GM12878 (cell line): ENCODE results near the gene ZNF71. TPM values are rescaled to one million over a fixed set of nuclear protein-coding genes. Genes with fewer than 3 reads are reported as not detected.

Experiments used
- ATAC-seq: fragments of 200-7000 bp; cut with Tn5 transposase; 3 replicates; pipeline ENCODE4 v1.9.1; 2020; ENCODE audit warnings: mild to moderate bottlenecking, moderate library complexity
- BruUV-seq: library from RNA; stranded (reverse); fragments of 400-500 nt; replicated peaks from 2 replicates; lab custom pipeline; 2021; lab: Mats Ljungman, UMichigan
- CTCF ChIA-PET: fragments of 300-600 bp; sonication (Branson Sonifier 250); formaldehyde crosslinking; extraction: SDS; loops from one replicate; lab custom pipeline; 2021; ENCODE audit warnings: inconsistent platforms; lab: Yijun Ruan, JAX
- POLR2A ChIA-PET: fragments of 350-600 bp; formaldehyde crosslinking; extraction: SDS; loops from one replicate; lab custom pipeline; 2021; ENCODE audit warnings: inconsistent platforms; lab: Charles Lee
- RAD21 ChIA-PET: fragments of 300-600 bp; sonication (Branson Sonifier 250); formaldehyde crosslinking; loops from one replicate; lab custom pipeline; 2023; ENCODE audit warnings: antibody characterized with exemption; ENCODE audit not compliant: unreplicated experiment; lab: Charles Lee
- SMC1A ChIA-PET: fragments of 300-600 bp; sonication (Branson Sonifier 250); formaldehyde crosslinking; loops from one replicate; lab custom pipeline; 2023; ENCODE audit not compliant: unreplicated experiment, uncharacterized antibody; lab: Charles Lee
- DNase-seq: peaks from one replicate; pipeline ENCODE4 v3.0.0-alpha.2; 2011; ENCODE audit warnings: low read depth, low spot score
- FAIRE-seq: peaks from 3 replicates; lab custom pipeline; 2011; peaks lifted over from hg19 to GRCh38; lab: Jason Lieb, UNC
- H2AFZ ChIP-seq: 2 replicates; pipeline ENCODE4 v1.6.0; 2011; ENCODE audit warnings: low read depth, low read length, control low read depth; ENCODE audit not compliant: control insufficient read depth
- H3K27ac ChIP-seq: 2 replicates; pipeline ENCODE4 v1.5.1; 2011; ENCODE audit warnings: control low read depth; ENCODE audit not compliant: control insufficient read depth, insufficient read depth
- H3K27me3 ChIP-seq, 2 experiments: replicated peaks in 1 of 2; 2 replicates each; pipeline versions ENCODE4 v1.6.0 to v1.6.1; 2011; ENCODE audit warnings: low read length in 1 of 2; ENCODE audit not compliant: control insufficient read depth in 2 of 2, insufficient read depth in 2 of 2
- H3K36me3 ChIP-seq, 2 experiments: 2 replicates each; pipeline ENCODE4 v1.5.1; 2011; ENCODE audit warnings: low read length in 1 of 2; ENCODE audit not compliant: control insufficient read depth in 2 of 2, insufficient read depth in 2 of 2
- H3K4me1 ChIP-seq: 2 replicates; pipeline ENCODE4 v1.6.1; 2011; ENCODE audit warnings: mild to moderate bottlenecking, low read length, moderate library complexity, mixed read lengths; ENCODE audit not compliant: control insufficient read depth, insufficient read depth
- H3K4me2 ChIP-seq: 2 replicates; pipeline ENCODE4 v1.6.0; 2011; ENCODE audit warnings: control low read depth; ENCODE audit not compliant: control insufficient read depth, insufficient read depth
- H3K4me3 ChIP-seq: fragments of 200-600 bp; sonication (generic); 2 replicates; pipeline ENCODE4 v1.5.1; 2016
- H3K79me2 ChIP-seq: 2 replicates; pipeline ENCODE4 v1.6.0; 2011; ENCODE audit warnings: low read length; ENCODE audit not compliant: control insufficient read depth, insufficient read depth
- H3K9ac ChIP-seq: 2 replicates; pipeline ENCODE4 v1.8.0; 2011; ENCODE audit warnings: low read length, control low read depth, mixed read lengths; ENCODE audit not compliant: control insufficient read depth, insufficient read depth
- H3K9me3 ChIP-seq: replicated peaks from 3 replicates; pipeline ENCODE4 v1.5.1; 2011; ENCODE audit warnings: mild to moderate bottlenecking, low read length; ENCODE audit not compliant: control insufficient read depth, insufficient read depth
- H4K20me1 ChIP-seq: 2 replicates; pipeline ENCODE4 v1.6.0; 2011; ENCODE audit not compliant: control insufficient read depth, insufficient read depth
- DPF2 ChIP-seq: fragments of 450-650 bp; IDR thresholded peaks from 2 replicates; pipeline ENCODE4 v1.6.1; 2017; ENCODE audit warnings: mild to moderate bottlenecking
- EGR1 ChIP-seq, 2 experiments: IDR thresholded peaks; 1 replicate in 1 of 2; 2 replicates in 1 of 2; pipeline ENCODE4 v1.6.1; 2011 to 2012; ENCODE audit warnings: low read depth in 2 of 2, low read length in 2 of 2, borderline replicate concordance in 1 of 2, mild to moderate bottlenecking in 1 of 2, moderate library complexity in 1 of 2
- JUNB ChIP-seq: IDR thresholded peaks from 2 replicates; pipeline ENCODE4 v1.6.1; 2016; ENCODE audit warnings: antibody characterized with exemption, mild to moderate bottlenecking
- KAT2A ChIP-seq: conservative IDR thresholded peaks from 2 replicates; pipeline ENCODE4 v1.6.1; 2011; ENCODE audit warnings: low read depth, low read length; ENCODE audit not compliant: control insufficient read depth
- KLF5 ChIP-seq: fragments of 450-650 bp; IDR thresholded peaks from 2 replicates; pipeline ENCODE4 v1.6.1; 2014; ENCODE audit warnings: mild to moderate bottlenecking; ENCODE audit not compliant: partially characterized antibody
- MTA2 ChIP-seq: fragments of 450-650 bp; IDR thresholded peaks from 2 replicates; pipeline ENCODE4 v1.6.1; 2016; ENCODE audit warnings: low read depth, mild to moderate bottlenecking, moderate library complexity
- MTA3 ChIP-seq: IDR thresholded peaks from 2 replicates; pipeline ENCODE4 v1.6.1; 2012; ENCODE audit warnings: low read length, inconsistent platforms, borderline replicate concordance
- RBBP5 ChIP-seq: fragments of 200-600 bp; sonication (generic); conservative IDR thresholded peaks from 2 replicates; pipeline ENCODE4 v1.6.1; 2016
- RCOR1 ChIP-seq: conservative IDR thresholded peaks from 2 replicates; pipeline ENCODE4 v1.6.1; 2012; ENCODE audit warnings: low read depth, low read length, improper control_type of control experiment
- SMAD5 ChIP-seq: IDR thresholded peaks from 2 replicates; pipeline ENCODE4 v1.6.1; 2016; ENCODE audit warnings: antibody characterized with exemption, low read depth
- SUZ12 ChIP-seq: fragments of 200-600 bp; sonication (generic); IDR thresholded peaks from one replicate; pipeline ENCODE4 v1.6.1; 2018; ENCODE audit warnings: antibody characterized with exemption, mild to moderate bottlenecking; ENCODE audit not compliant: unreplicated experiment
- TAF1 ChIP-seq: IDR thresholded peaks from 2 replicates; pipeline ENCODE4 v1.6.1; 2011; ENCODE audit warnings: mild to moderate bottlenecking, low read depth, low read length, borderline replicate concordance
- TCF12 ChIP-seq: IDR thresholded peaks from 2 replicates; pipeline ENCODE4 v1.6.1; 2011; ENCODE audit warnings: low read depth, mild to moderate bottlenecking, low read length
- WRNIP1 ChIP-seq: IDR thresholded peaks from 2 replicates; pipeline ENCODE4 v1.6.1; 2011; ENCODE audit warnings: low read depth, low read length, improper control_type of control experiment, borderline replicate concordance
- WGBS: methylation state at CpG from one replicate; pipeline ENCODE4 v1.1.6; 2016; ENCODE audit warnings: low lambda C conversion rate; ENCODE audit not compliant: insufficient replicate concordance, insufficient coverage; ENCODE audit errors: missing lambda C conversion rate; 5-methylcytosine and 5-hydroxymethylcytosine counted together
- in situ Hi-C: fragments of 300-500 bp; cut with MboI; formaldehyde crosslinking; loops from 9 replicates; pipeline ENCODE4 v1.14.3; 2018; ENCODE audit warnings: mixed read lengths
- intact Hi-C: fragments of 100-400 bp; cut with micrococcal nuclease; formaldehyde crosslinking; loops from one replicate; pipeline ENCODE4 v1.14.2; 2022; ENCODE audit not compliant: unreplicated experiment
- polyA plus RNA-seq, 11 experiments: library from polyadenylated mRNA; depleted of rRNA in 4 of 11; unstranded in 6 of 11; stranded (reverse) in 5 of 11; fragments of >200 nt; fragmentation: Nextera tagmentation in 4 of 11; fragmentation: Illumina TruSeq in 1 of 11; extraction: Ambion mirVana in 4 of 11; extraction: Trizol in 1 of 11; gene quantifications; 1 replicate in 1 of 11; 2 replicates in 10 of 11; pipeline versions ENCODE4 v1.2.1 to v1.2.3, GENCODE V29; 2011 to 2016; ENCODE audit warnings: inconsistent platforms in 2 of 11, missing spikeins in 2 of 11, low read depth in 1 of 11
- total RNA-seq, 4 experiments: library from RNA; depleted of rRNA in 3 of 4; stranded (reverse); fragments of >200 nt in 3 of 4; fragmentation: Illumina TruSeq in 1 of 4; extraction: Trizol in 1 of 4; gene quantifications; 2 replicates each; pipeline versions ENCODE4 v1.2.1 to v1.2.3, GENCODE V29; 2013 to 2021

Gene ZNF71
- total and polyA plus RNA-seq, 10 of the 15 experiments (the other 5 are each of a cell fraction or from before 2014, with no cell fraction given), result 0.48 to 5.7 (median 3.5) TPM

DNA sequence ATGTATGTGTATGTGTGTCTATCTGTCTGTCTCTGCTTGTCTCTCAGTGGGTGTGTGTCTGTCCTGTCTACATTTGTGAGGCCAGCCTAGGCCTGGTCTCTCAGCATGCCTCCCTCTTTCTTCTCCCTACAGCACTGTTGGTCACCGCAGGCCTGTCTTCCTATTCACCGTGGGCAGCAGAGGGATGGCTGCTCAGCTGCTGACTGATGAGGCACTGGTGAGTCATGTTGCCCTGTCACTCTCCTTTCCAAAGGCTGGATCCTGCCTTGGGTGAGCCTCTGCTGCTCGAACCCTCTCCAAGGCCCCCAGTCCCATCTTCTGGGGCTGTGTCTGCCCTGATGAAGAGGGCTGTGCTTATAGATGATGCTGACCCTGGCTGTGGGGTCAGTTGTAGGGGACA lies 6.3 kb downstream of the ZNF71 start:
- Histone ChIP-seq H3K27me3 (no peaks in the 10 kb centered on the region), H3K9me3 (peaks cover 3% of the 10 kb centered on the region; the same call in 1 of the 3 replicates), H3K36me3 (no peaks in the 10 kb centered on the region), H3K4me1 (no peaks in the 10 kb centered on the region), H3K4me2 (no peak overlapping the region), H3K9ac (no peak overlapping the region), H3K79me2 (no peaks in the 10 kb centered on the region; the same call in 1 of the 2 replicates), H3K4me3 (no peak overlapping the region), H3K27ac (no peak overlapping the region), H4K20me1 (no peaks in the 10 kb centered on the region), H2AFZ (no peak overlapping the region)
- POLR2A ChIA-PET, result interaction anchor here (0.6 kb wide), 1 partner anchor 19 kb away, joined by 10 read pairs; no protein-coding TSS in a partner anchor
- ATAC-seq (no peak), DNase-seq (no peak), FAIRE-seq (no peak)
- CTCF ChIA-PET, result no interaction called here
- SMC1A ChIA-PET, result no interaction called here
- RAD21 ChIA-PET, result no interaction called here
- WGBS, result 74% methylated on average over 3 of the region's 3 CpGs
- in situ Hi-C loops, result no loop called here
- no peak for TF ChIP-seq EGR1 (IDR thresholded peaks at IDR 0.05; ENCODE audit: borderline replicate concordance in 1 of 2, low read depth in 2 of 2, low read length in 2 of 2)
- TF ChIP-seq KAT2A, result no peak
- no peak for TF ChIP-seq DPF2
- no peak for TF ChIP-seq WRNIP1
- TF ChIP-seq SUZ12, result no peak
- no peak for TF ChIP-seq SMAD5
- no peak for TF ChIP-seq JUNB
- no peak for TF ChIP-seq TAF1
- no peak for TF ChIP-seq MTA2
- BruUV-seq, result no TSS peak
- intact Hi-C loops, result no loop called here

DNA sequence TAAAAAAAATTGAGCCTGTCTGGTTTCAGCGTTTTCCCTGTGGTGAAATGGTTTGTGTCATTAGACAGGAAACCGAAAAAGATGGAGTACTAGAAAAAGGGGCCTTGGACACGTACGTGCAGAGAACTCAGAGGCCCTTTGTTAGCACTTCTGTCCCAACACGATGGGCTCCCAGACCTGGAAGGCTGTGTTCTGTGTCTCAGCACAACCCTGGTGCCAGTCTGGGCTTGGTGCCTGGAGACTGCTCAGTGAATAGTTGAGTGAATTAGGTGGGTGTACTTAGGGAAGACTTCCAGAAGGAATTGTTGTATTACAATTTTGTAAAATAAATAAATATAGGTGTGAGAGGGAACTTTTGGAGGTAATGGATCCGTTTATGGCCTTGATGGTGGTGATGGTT lies 8.7 kb downstream of the ZNF71 start:
- Histone ChIP-seq H3K27ac (no peak overlapping the region), H3K79me2 (no peaks in the 10 kb centered on the region), H3K9me3 (peaks cover 5% of the 10 kb centered on the region; the same call in 2 of the 3 replicates), H4K20me1 (no peaks in the 10 kb centered on the region), H3K4me2 (no peak overlapping the region), H2AFZ (no peak overlapping the region), H3K9ac (no peak overlapping the region), H3K4me3 (no peak overlapping the region), H3K36me3 (no peaks in the 10 kb centered on the region), H3K27me3 (no peaks in the 10 kb centered on the region), H3K4me1 (no peaks in the 10 kb centered on the region)
- TF ChIP-seq KLF5 (no peak), RBBP5 (no peak), MTA3 (no peak), TCF12 (no peak), RCOR1 (no peak)
- DNase-seq (no peak), FAIRE-seq (no peak), ATAC-seq (no peak)
- 65% methylated on average over 6 of the region's 6 CpGs for WGBS
- intact Hi-C loops, result no loop called here
- SMC1A ChIA-PET, result no interaction called here
- POLR2A ChIA-PET, result no interaction called here
- RAD21 ChIA-PET, result no interaction called here
- in situ Hi-C loops, result no loop called here
- no TSS peak for BruUV-seq
- CTCF ChIA-PET, result no interaction called here
